Measurements from ENCODE around the gene USF3. TPM values are rescaled to one million over a fixed set of nuclear protein-coding genes. Genes with fewer than 3 reads are reported as not detected.

Gene USF3
- total RNA-seq, 4 donors from 2014 or later = 31.3 to 51.2 (median 34.0) TPM

GRCh38 chr3:113678773-113679172 lies 17.7 kb downstream of the USF3 start:
- no peak for TF ChIP-seq CTCF (IDR thresholded peaks at IDR 0.05; ENCODE audit: low read depth)

GRCh38 chr3:113677737-113678136 lies 18.7 kb downstream of the USF3 start:
- no peak for TF ChIP-seq CTCF (IDR thresholded peaks at IDR 0.05; ENCODE audit: low read depth)

GRCh38 chr3:113676261-113676660 lies 20.2 kb downstream of the USF3 start:
- no peak for TF ChIP-seq CTCF (IDR thresholded peaks at IDR 0.05; ENCODE audit: low read depth)

GRCh38 chr3:113673593-113673992 lies 22.8 kb downstream of the USF3 start:
- TF ChIP-seq CTCF (IDR thresholded peaks at IDR 0.05; ENCODE audit: low read depth) = no peak

GRCh38 chr3:113668015-113668414 lies 28.4 kb downstream of the USF3 start:
- TF ChIP-seq CTCF (IDR thresholded peaks at IDR 0.05; ENCODE audit: low read depth) = no peak

GRCh38 chr3:113664523-113665094 lies 31.8 kb downstream of the USF3 start:
- TF ChIP-seq CTCF (IDR thresholded peaks at IDR 0.05; ENCODE audit: low read depth) = no peak

GRCh38 chr3:113663761-113664160 lies 32.7 kb downstream of the USF3 start:
- TF ChIP-seq CTCF (IDR thresholded peaks at IDR 0.05; ENCODE audit: low read depth) = no peak
